HepG2 (cell line): Measurements from ENCODE around the gene MAJIN. TPM values are rescaled to one million over a fixed set of nuclear protein-coding genes. Genes with fewer than 3 reads are reported as not detected.
A peak's percentile ranks its signal among the peaks of the same experiment; 100 is the strongest.

Experiments used
- ARHGAP35 ChIP-seq: sonication (generic); formaldehyde crosslinking; IDR thresholded peaks from 2 replicates; pipeline ENCODE4 v1.9.0; 2022; ENCODE audit warnings: mild to moderate bottlenecking, inconsistent platforms, moderate library complexity, missing genetic modification reagents, borderline replicate concordance
- ATF7-NPFF ChIP-seq: sonication (generic); formaldehyde crosslinking; IDR thresholded peaks from 2 replicates; pipeline ENCODE4 v1.8.1; 2023; ENCODE audit warnings: mild to moderate bottlenecking, low read depth, missing genetic modification reagents, moderate library complexity
- DPF2 ChIP-seq: sonication (generic); formaldehyde crosslinking; IDR thresholded peaks from 2 replicates; pipeline ENCODE4 v1.4.0; 2020; ENCODE audit warnings: mild to moderate bottlenecking, low read depth, missing genetic modification reagents, borderline replicate concordance
- HDAC6 ChIP-seq: fragments of 200-600 bp; sonication (generic); IDR thresholded peaks from 2 replicates; pipeline ENCODE4 v1.7.0; 2017; ENCODE audit warnings: mild to moderate bottlenecking, antibody characterized with exemption, low read length, low read depth
- MEF2D ChIP-seq: sonication (generic); formaldehyde crosslinking; IDR thresholded peaks from 2 replicates; pipeline ENCODE4 v1.5.1; 2020; ENCODE audit warnings: mild to moderate bottlenecking, missing genetic modification reagents
- NR3C1 ChIP-seq: sonication (generic); formaldehyde crosslinking; IDR thresholded peaks from 2 replicates; pipeline ENCODE4 v1.4.0; 2020; ENCODE audit warnings: missing genetic modification reagents
- RNF2 ChIP-seq: fragments of 450-650 bp; conservative IDR thresholded peaks from 2 replicates; pipeline ENCODE4 v1.6.1; 2016; ENCODE audit warnings: low read depth
- SIN3B ChIP-seq: fragments of 150-350 bp; IDR thresholded peaks from 2 replicates; pipeline ENCODE4 v1.6.1; 2014; ENCODE audit warnings: low read length
- ZBTB3 ChIP-seq: sonication (generic); formaldehyde crosslinking; IDR thresholded peaks from 2 replicates; pipeline ENCODE4 v1.4.0; 2020; ENCODE audit warnings: low read depth, mild to moderate bottlenecking, moderate library complexity, missing genetic modification reagents, borderline replicate concordance
- ZNF749 ChIP-seq: sonication (generic); formaldehyde crosslinking; IDR thresholded peaks from 2 replicates; pipeline ENCODE4 v1.8.0; 2022; ENCODE audit warnings: mild to moderate bottlenecking, missing genetic modification reagents, moderate library complexity, borderline replicate concordance
- polyA plus RNA-seq, 8 experiments: library from polyadenylated mRNA; depleted of rRNA in 3 of 8; stranded (reverse) in 7 of 8; unstranded in 1 of 8; fragments of >200 nt; fragmentation: Illumina TruSeq in 4 of 8; extraction: Trizol in 4 of 8; gene quantifications; 2 replicates each; pipeline versions ENCODE4 v1.2.1 to v1.2.3, GENCODE V29; 2011 to 2016; ENCODE audit warnings: low read depth in 4 of 8, missing spikeins in 1 of 8, mixed read lengths in 1 of 8; ENCODE audit not compliant: insufficient read depth in 1 of 8
- total RNA-seq, 5 experiments: library from RNA; depleted of rRNA; stranded (reverse); fragments of >200 nt; fragmentation: Illumina TruSeq; extraction: Trizol; gene quantifications; 2 replicates each; pipeline ENCODE4 v1.2.3, GENCODE V29; 2016; ENCODE audit warnings: low read depth in 1 of 5
- TF ChIP-seq, protein P1 (sequence below): IDR thresholded peaks from 2 replicates; pipeline ENCODE4 v1.4.0; 2020; ENCODE audit warnings: mild to moderate bottlenecking, missing genetic modification reagents
- TF ChIP-seq, protein P2 (sequence below): sonication (generic); formaldehyde crosslinking; IDR thresholded peaks from 2 replicates; pipeline ENCODE4 v1.4.0; 2020; ENCODE audit warnings: missing genetic modification reagents
- TF ChIP-seq, protein P3 (sequence below): sonication (generic); formaldehyde crosslinking; IDR thresholded peaks from 2 replicates; pipeline ENCODE4 v1.4.0; 2020; ENCODE audit warnings: missing genetic modification reagents
- TF ChIP-seq, protein P4 (sequence below): sonication (generic); formaldehyde crosslinking; conservative IDR thresholded peaks from 2 replicates; pipeline ENCODE4 v1.4.0; 2020; ENCODE audit warnings: missing genetic modification reagents
- TF ChIP-seq, protein P5 (sequence below): sonication (generic); formaldehyde crosslinking; IDR thresholded peaks from 2 replicates; pipeline ENCODE4 v1.8.0; 2022; ENCODE audit warnings: mild to moderate bottlenecking, missing genetic modification reagents, moderate library complexity

Gene MAJIN
- total and polyA plus RNA-seq, 2 of the 13 experiments (the other 11 are each of a cell fraction or from before 2014, with no cell fraction given) = not detected

DNA sequence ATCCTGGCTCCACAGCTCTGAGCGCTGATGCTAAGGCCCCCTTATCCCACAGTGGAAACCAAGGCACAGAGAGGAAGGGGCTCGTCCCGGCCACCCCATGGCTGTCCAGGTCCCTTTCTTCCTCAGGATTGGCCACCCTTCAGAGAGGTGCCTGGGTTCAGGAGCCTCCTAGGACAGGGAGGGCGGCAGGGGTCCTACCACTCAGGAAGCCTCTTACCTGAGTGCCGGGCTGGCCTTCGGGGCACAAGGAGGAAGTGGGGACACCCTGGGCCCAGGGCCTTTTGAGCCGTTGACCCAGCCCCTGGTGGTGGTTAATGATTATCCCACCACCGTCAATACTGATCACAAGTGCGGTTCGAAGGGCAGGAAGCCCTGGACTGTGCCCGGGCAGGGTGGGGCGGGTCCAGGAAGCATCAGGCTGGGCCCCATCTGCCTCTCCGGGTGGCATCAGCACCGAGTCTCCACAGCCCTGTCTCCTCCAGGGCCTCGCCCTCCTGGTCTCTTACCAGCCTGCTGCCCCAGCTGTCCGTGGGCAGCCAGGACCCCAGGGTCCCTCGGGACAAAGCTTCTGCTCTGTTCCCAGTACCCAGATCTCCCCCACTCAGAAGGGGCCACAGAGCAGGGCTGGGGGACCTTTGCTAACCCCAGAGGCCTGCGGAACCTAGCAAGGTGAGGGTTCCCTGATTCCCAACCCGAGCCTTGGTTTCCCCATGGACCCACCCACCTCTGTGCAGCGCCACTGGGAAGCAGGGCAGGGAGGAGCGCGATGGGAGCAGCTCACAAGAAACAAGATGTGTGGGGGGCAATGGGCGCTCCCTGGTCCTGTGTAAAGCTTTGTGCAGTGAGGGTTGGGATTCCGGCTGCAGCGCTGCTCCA lies 78.5 kb downstream of the MAJIN start (continued):
- TF ChIP-seq, protein P1, sequence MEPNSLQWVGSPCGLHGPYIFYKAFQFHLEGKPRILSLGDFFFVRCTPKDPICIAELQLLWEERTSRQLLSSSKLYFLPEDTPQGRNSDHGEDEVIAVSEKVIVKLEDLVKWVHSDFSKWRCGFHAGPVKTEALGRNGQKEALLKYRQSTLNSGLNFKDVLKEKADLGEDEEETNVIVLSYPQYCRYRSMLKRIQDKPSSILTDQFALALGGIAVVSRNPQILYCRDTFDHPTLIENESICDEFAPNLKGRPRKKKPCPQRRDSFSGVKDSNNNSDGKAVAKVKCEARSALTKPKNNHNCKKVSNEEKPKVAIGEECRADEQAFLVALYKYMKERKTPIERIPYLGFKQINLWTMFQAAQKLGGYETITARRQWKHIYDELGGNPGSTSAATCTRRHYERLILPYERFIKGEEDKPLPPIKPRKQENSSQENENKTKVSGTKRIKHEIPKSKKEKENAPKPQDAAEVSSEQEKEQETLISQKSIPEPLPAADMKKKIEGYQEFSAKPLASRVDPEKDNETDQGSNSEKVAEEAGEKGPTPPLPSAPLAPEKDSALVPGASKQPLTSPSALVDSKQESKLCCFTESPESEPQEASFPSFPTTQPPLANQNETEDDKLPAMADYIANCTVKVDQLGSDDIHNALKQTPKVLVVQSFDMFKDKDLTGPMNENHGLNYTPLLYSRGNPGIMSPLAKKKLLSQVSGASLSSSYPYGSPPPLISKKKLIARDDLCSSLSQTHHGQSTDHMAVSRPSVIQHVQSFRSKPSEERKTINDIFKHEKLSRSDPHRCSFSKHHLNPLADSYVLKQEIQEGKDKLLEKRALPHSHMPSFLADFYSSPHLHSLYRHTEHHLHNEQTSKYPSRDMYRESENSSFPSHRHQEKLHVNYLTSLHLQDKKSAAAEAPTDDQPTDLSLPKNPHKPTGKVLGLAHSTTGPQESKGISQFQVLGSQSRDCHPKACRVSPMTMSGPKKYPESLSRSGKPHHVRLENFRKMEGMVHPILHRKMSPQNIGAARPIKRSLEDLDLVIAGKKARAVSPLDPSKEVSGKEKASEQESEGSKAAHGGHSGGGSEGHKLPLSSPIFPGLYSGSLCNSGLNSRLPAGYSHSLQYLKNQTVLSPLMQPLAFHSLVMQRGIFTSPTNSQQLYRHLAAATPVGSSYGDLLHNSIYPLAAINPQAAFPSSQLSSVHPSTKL (CRISPR knock-in tag) = peak; percentile 73; the same call in 1 of the 2 replicates
- no peak for TF ChIP-seq NR3C1
- no peak for TF ChIP-seq SIN3B
- no peak for TF ChIP-seq RNF2
- TF ChIP-seq, protein P2, sequence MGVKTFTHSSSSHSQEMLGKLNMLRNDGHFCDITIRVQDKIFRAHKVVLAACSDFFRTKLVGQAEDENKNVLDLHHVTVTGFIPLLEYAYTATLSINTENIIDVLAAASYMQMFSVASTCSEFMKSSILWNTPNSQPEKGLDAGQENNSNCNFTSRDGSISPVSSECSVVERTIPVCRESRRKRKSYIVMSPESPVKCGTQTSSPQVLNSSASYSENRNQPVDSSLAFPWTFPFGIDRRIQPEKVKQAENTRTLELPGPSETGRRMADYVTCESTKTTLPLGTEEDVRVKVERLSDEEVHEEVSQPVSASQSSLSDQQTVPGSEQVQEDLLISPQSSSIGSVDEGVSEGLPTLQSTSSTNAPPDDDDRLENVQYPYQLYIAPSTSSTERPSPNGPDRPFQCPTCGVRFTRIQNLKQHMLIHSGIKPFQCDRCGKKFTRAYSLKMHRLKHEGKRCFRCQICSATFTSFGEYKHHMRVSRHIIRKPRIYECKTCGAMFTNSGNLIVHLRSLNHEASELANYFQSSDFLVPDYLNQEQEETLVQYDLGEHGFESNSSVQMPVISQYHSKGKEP = no peak
- TF ChIP-seq, protein P3, sequence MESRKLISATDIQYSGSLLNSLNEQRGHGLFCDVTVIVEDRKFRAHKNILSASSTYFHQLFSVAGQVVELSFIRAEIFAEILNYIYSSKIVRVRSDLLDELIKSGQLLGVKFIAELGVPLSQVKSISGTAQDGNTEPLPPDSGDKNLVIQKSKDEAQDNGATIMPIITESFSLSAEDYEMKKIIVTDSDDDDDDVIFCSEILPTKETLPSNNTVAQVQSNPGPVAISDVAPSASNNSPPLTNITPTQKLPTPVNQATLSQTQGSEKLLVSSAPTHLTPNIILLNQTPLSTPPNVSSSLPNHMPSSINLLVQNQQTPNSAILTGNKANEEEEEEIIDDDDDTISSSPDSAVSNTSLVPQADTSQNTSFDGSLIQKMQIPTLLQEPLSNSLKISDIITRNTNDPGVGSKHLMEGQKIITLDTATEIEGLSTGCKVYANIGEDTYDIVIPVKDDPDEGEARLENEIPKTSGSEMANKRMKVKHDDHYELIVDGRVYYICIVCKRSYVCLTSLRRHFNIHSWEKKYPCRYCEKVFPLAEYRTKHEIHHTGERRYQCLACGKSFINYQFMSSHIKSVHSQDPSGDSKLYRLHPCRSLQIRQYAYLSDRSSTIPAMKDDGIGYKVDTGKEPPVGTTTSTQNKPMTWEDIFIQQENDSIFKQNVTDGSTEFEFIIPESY (CRISPR knock-in tag) = no peak
- peak; percentile 78; the same call in 1 of the 2 replicates for TF ChIP-seq MEF2D (CRISPR knock-in tag)
- no peak for TF ChIP-seq ARHGAP35 (CRISPR knock-in tag)
- TF ChIP-seq HDAC6 = no peak
- TF ChIP-seq DPF2 (CRISPR knock-in tag) = peak; percentile 77
- TF ChIP-seq, protein P4, sequence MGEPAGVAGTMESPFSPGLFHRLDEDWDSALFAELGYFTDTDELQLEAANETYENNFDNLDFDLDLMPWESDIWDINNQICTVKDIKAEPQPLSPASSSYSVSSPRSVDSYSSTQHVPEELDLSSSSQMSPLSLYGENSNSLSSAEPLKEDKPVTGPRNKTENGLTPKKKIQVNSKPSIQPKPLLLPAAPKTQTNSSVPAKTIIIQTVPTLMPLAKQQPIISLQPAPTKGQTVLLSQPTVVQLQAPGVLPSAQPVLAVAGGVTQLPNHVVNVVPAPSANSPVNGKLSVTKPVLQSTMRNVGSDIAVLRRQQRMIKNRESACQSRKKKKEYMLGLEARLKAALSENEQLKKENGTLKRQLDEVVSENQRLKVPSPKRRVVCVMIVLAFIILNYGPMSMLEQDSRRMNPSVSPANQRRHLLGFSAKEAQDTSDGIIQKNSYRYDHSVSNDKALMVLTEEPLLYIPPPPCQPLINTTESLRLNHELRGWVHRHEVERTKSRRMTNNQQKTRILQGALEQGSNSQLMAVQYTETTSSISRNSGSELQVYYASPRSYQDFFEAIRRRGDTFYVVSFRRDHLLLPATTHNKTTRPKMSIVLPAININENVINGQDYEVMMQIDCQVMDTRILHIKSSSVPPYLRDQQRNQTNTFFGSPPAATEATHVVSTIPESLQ (CRISPR knock-in tag) = no peak
- TF ChIP-seq ATF7-NPFF (CRISPR knock-in tag) = peak; percentile 65; the same call in 1 of the 2 replicates
- no peak for TF ChIP-seq ZNF749
- peak; percentile 58 for TF ChIP-seq ZBTB3 (CRISPR knock-in tag)
- TF ChIP-seq, protein P5, sequence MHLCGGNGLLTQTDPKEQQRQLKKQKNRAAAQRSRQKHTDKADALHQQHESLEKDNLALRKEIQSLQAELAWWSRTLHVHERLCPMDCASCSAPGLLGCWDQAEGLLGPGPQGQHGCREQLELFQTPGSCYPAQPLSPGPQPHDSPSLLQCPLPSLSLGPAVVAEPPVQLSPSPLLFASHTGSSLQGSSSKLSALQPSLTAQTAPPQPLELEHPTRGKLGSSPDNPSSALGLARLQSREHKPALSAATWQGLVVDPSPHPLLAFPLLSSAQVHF (CRISPR knock-in tag) = no peak
